Naive thymus-derived CD8-positive, alpha-beta T cell (primary cell): ENCODE data around the gene HIF1AN. TPM values are rescaled to one million over a fixed set of nuclear protein-coding genes. Genes with fewer than 3 reads are reported as not detected.
A peak's percentile ranks its signal among the peaks of the same experiment; 100 is the strongest.

ENCODE experiments used
- ATAC-seq, 2 donors: fragments of 150-1000 bp; cut with Tn5 transposase in 1 of 2; sonication (Bioruptor Pico), chemical (Tn5 transposase) in 1 of 2; 1 replicate in 1 of 2; 2 replicates in 1 of 2; pipeline ENCODE4 v1.10.0; 2021; ENCODE audit warnings: mild to moderate bottlenecking in 2 of 2, moderate library complexity in 2 of 2
- POLR2A ChIA-PET: fragments of 350-600 bp; sonication (Branson Sonifier 250); formaldehyde crosslinking; loops from one replicate; lab custom pipeline; 2021; ENCODE audit warnings: antibody characterized with exemption; lab: Charles Lee
- DNase-seq, 10 donors: peaks; one replicate each; pipeline versions ENCODE4 v3.0.0 to v3.0.0-alpha.2; 2020 to 2022
- H3K27ac Mint-ChIP-seq, 10 donors: one replicate each; pipeline ENCODE4 v1.8.0; 2020 to 2022; ENCODE audit warnings: mild to moderate bottlenecking in 10 of 10, mixed read lengths in 10 of 10, moderate library complexity in 4 of 10, inconsistent platforms in 1 of 10
- H3K27me3 Mint-ChIP-seq, 5 donors: one replicate each; pipeline ENCODE4 v1.8.0; 2021 to 2022; ENCODE audit warnings: mixed read lengths in 5 of 5
- H3K36me3 Mint-ChIP-seq, 3 donors: one replicate each; pipeline ENCODE4 v1.8.0; 2020 to 2022; ENCODE audit warnings: mixed read lengths in 3 of 3, mild to moderate bottlenecking in 2 of 3, inconsistent platforms in 1 of 3
- H3K4me1 Mint-ChIP-seq, 4 donors: one replicate each; pipeline ENCODE4 v1.8.0; 2021 to 2022; ENCODE audit warnings: mixed read lengths in 4 of 4
- H3K4me3 Mint-ChIP-seq, 10 donors: one replicate each; pipeline ENCODE4 v1.8.0; 2020 to 2022; ENCODE audit warnings: mild to moderate bottlenecking in 10 of 10, mixed read lengths in 10 of 10, moderate library complexity in 6 of 10, inconsistent platforms in 1 of 10
- H3K9me3 Mint-ChIP-seq, 9 donors: one replicate each; pipeline ENCODE4 v1.8.0; 2020 to 2022; ENCODE audit warnings: mixed read lengths in 9 of 9, mild to moderate bottlenecking in 3 of 9, inconsistent platforms in 1 of 9, moderate library complexity in 1 of 9
- polyA plus RNA-seq, 3 donors: library from polyadenylated mRNA; unstranded; fragments of 300-500 nt; fragmentation: Illumina TruSeq; gene quantifications; one replicate each; pipeline ENCODE4 v1.2.3, GENCODE V29; 2021
- total RNA-seq, 8 experiments: library from RNA in 2 of 8; stranded (reverse) in 2 of 8; gene quantifications; one replicate each; pipeline ENCODE4 v1.2.3 and lab custom pipeline; 2021 to 2026

The HIF1AN gene
- total and polyA plus RNA-seq, 5 experiments from 2014 or later, result 24.7 to 65.3 (median 28.6) TPM

DNA sequence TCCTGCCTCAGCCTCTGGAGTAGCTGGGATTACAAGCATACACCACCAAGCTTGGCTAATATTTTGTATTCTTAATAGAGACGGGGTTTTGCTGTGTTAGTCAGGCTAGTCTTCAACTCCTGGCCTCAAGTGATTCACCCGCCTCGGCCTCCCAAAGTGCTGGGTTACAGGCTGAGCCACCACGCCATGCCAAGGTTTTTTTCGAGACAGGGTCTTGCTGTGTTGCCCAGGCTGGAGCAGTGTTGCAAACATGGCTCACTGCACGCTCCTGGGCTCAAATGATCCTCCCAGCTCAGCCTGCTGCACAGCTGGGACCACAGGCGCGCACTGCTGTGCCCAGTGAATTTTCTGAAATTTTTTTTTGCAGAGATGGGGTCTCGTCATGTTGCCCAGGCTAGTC is 12.8 kb upstream of the HIF1AN start:
- no peak overlapping the region for H3K27ac Mint-ChIP-seq
- ATAC-seq (no peak), DNase-seq (no peak)
- no peak overlapping the region for H3K4me3 Mint-ChIP-seq
- H3K4me1 Mint-ChIP-seq, result peaks cover 11 to 46% (median 30%) of the 10 kb centered on the region in 4 donors
- POLR2A ChIA-PET, result interaction anchor here (1.1 kb wide), 1 partner anchor 13 kb away, joined by 4 read pairs; the partner anchor contains the start of gene HIF1AN
- no peaks in the 10 kb centered on the region for H3K27me3 Mint-ChIP-seq
- no peaks in the 10 kb centered on the region for H3K9me3 Mint-ChIP-seq
- H3K36me3 Mint-ChIP-seq, result peaks cover 0 to 57% (median 13%) of the 10 kb centered on the region in 3 donors

DNA sequence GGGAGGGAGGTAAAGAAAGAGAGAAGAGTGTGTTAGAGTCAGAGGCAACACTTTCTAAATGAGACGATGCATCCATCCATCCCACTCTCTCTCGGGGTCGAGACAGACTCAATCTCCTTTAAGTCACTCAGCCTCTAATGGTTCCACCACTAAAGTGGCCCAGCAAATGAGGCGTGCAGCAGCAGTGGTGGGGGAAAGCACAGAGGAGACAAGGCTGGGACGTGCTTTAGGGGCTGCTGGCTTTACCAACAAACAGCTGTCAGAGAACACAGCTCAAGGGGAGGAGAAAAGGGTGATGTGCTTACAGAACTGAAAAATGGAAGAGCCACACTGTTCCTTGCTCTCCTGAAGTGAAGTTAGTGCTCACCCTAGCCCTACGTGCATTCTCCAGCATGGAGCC is 11.5 kb upstream of the HIF1AN start:
- peaks cover 9 to 45% (median 29%) of the 10 kb centered on the region in 4 donors for H3K4me1 Mint-ChIP-seq
- peaks cover 0 to 57% (median 13%) of the 10 kb centered on the region in 3 donors for H3K36me3 Mint-ChIP-seq
- no peaks in the 10 kb centered on the region for H3K9me3 Mint-ChIP-seq
- no peak overlapping the region for H3K4me3 Mint-ChIP-seq
- ATAC-seq (no peak), DNase-seq (no peak)
- POLR2A ChIA-PET, result no interaction called here
- H3K27ac Mint-ChIP-seq, result peak overlapping the region in 4 of 10 donors; percentile 28 to 62 (median 50)
- H3K27me3 Mint-ChIP-seq, result no peaks in the 10 kb centered on the region

GRCh38 chr10:100524638-100525037 is 11.1 kb upstream of the HIF1AN start:
- POLR2A ChIA-PET, result interaction anchor here (0.7 to 1.3 kb wide), 4 partner anchors 11 to 178 kb away, joined by 3 to 4 read pairs (median 3); partner anchors contain the start of genes HIF1AN and SCD
- Mint-ChIP-seq H3K36me3 (peaks cover 2 to 57% (median 13%) of the 10 kb centered on the region in 3 donors), H3K4me3 (no peak overlapping the region), H3K27me3 (no peaks in the 10 kb centered on the region), H3K9me3 (no peaks in the 10 kb centered on the region), H3K4me1 (peaks cover 8 to 45% (median 30%) of the 10 kb centered on the region in 4 donors), H3K27ac (peak overlapping the region in 4 of 10 donors; percentile 44 to 87 (median 63))
- no peak for ATAC-seq
- no peak for DNase-seq

DNA sequence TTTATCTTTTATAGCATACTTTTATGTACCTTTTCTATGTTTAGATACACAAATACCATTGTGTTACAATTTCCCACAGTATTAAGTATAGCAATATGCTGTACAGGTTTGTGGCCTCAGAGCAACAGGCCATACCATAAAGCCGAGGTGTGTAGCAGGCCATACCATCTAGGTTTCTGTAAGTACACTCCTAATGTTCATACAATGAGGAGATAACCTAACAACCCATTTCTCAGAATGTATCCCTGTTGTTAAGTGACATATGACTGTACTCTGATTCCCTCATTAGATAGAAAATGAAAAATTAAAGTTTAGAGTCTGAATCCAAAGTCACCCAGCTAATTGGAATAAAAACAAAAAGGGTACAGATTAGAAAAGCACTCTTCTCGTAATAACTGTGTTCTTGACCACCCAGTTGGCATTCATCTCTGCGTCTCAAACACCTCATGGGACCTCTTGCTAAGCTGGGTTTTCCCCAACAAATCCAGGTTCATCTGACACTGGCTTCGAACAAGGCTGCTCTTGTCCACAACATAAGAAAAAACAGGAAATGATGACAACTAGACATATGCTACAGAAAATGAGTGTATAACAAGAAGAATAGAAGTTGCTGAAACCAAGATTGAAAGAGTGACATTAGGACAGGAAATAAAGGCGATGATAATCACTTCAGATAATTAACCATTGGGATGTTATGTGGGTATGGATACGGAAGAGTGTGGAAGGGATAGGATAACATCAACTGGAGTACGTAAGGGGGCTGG is 7.4 kb upstream of the HIF1AN start:
- Mint-ChIP-seq H3K27me3 (no peaks in the 10 kb centered on the region), H3K27ac (peak overlapping the region; percentile 92 to 100 (median 99)), H3K4me1 (peaks cover 13 to 52% (median 37%) of the 10 kb centered on the region in 4 donors), H3K9me3 (no peaks in the 10 kb centered on the region), H3K36me3 (peaks cover 4 to 43% (median 13%) of the 10 kb centered on the region in 3 donors), H3K4me3 (peak overlapping the region; percentile 92 to 100 (median 100))
- peak; percentile 29 to 68 for ATAC-seq
- DNase-seq, result peak in 1 of 10 donors; percentile 27
- POLR2A ChIA-PET, result interaction anchor here (1.2 to 2.9 kb wide), 3 partner anchors 7 to 19 kb away, joined by 3 to 16 read pairs (median 10); partner anchors contain the start of gene HIF1AN

DNA sequence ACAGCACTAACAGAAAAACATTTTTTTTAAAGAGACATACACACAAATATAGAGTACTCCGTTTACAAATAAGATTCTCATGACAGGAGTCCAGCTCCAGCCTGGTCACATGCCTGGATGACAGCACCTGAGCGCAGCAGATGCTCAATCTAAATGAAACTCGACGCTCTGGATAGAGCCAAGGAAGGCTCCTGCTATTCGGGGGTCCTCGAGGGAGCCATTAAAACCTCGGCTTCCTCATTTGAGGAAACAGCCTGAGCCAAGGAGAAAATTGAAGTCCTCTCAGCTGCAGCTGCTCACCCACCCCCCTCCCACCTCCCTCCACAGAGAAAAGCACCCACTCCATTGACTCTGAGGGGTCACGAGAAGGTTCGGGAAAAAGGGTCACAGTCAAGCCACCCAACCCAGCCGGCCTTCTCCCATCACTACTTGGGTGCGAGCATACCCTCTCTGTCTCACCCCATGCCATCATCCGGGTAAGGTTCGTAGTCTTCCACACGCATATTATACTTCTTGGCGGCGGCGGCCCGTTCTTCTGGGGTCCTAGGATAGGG is 6.7 kb upstream of the HIF1AN start:
- POLR2A ChIA-PET, result interaction anchor here (1.2 to 2.9 kb wide), 2 partner anchors 17 to 20 kb away, joined by 3 to 10 read pairs; no protein-coding TSS in a partner anchor
- ATAC-seq (peak in 1 of 2 donors; percentile 9), DNase-seq (peak in 1 of 10 donors; percentile 9)
- peaks cover 4 to 37% (median 7%) of the 10 kb centered on the region in 3 donors for H3K36me3 Mint-ChIP-seq
- H3K27ac Mint-ChIP-seq, result peak overlapping the region; percentile 92 to 100 (median 99)
- H3K9me3 Mint-ChIP-seq, result no peaks in the 10 kb centered on the region
- peak overlapping the region; percentile 92 to 100 (median 100) for H3K4me3 Mint-ChIP-seq
- H3K4me1 Mint-ChIP-seq, result peaks cover 13 to 52% (median 37%) of the 10 kb centered on the region in 4 donors
- no peaks in the 10 kb centered on the region for H3K27me3 Mint-ChIP-seq

DNA sequence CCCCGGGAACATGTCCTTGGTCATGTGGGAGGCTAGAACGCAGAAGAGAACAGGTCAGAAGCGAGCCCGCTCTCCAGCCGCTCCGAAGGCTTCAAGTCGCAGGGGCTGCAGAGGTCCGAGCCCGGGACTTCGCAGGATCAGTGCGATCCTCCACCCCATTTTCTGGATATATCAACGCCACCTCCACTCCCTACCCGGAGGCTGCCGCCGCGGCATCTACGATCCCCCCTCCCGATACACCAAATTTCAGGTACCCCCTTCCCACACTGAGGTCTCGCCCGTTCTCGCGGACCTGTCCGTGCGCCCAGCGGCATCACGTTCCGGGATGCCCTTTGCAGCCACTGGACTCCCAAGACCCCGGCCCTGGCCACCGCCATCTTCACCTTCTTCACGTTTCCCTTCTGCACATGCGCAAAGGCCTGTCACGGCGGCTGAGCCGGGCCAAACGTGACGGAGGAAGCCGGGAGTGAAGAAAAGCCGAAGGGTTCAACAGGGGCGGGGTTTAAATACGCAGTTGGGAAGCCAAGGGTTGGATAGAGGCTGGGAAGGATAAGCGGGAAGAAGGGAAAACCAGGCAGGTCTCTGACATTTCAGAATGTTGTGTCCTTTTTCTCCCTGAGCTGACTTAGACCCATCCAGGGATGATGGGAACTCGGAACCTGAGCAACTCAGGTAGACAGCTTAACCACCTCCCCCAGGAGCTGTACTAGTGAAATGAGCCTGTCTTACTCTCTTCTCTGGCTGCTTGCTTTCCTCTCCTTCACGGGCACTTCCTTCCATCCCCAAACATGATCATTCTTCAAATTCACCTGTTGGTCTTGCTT is 6.1 kb upstream of the HIF1AN start, which contains the start of gene NDUFB8:
TSS of gene NDUFB8 (minus strand) at position 397 of the 824 bp plus-strand sequence. CDS start at position 377, 20 bp downstream.
- H3K4me3 Mint-ChIP-seq, result peak within 1 kb of the TSS; percentile 92 to 100 (median 100)
- H3K27me3 Mint-ChIP-seq, result no peaks in the 10 kb centered on the region
- H3K36me3 Mint-ChIP-seq, result peaks cover 4 to 30% (median 6%) of the 10 kb centered on the region in 3 donors
- H3K9me3 Mint-ChIP-seq, result no peaks in the 10 kb centered on the region
- peak; percentile 81 to 89 for ATAC-seq
- DNase-seq, result peak; percentile 71 to 94 (median 86)
- peak within 1 kb of the TSS; percentile 92 to 100 (median 99) for H3K27ac Mint-ChIP-seq
- POLR2A ChIA-PET, result interaction anchor here (0.6 to 1.2 kb wide), 3 partner anchors 11 to 36 kb away, joined by 3 to 5 read pairs (median 3); no protein-coding TSS in a partner anchor
- peaks cover 12 to 54% (median 35%) of the 10 kb centered on the region in 4 donors for H3K4me1 Mint-ChIP-seq

- Mint-ChIP-seq H3K27ac (peak overlapping the region in 1 of 10 donors; percentile 59), H3K4me1 (peaks cover 14 to 34% (median 26%) of the 10 kb centered on the region in 4 donors), H3K4me3 (peak overlapping the region in 1 of 10 donors; percentile 42), H3K27me3 (no peaks in the 10 kb centered on the region), H3K36me3 (peaks cover 0 to 9% (median 4%) of the 10 kb centered on the region in 3 donors), H3K9me3 (no peaks in the 10 kb centered on the region)
- DNase-seq (no peak), ATAC-seq (no peak)
- POLR2A ChIA-PET, result no interaction called here
Measured at GRCh38 chr10:100531761-100532160, 4.0 kb upstream of the HIF1AN start.

- peak overlapping the region in 1 of 10 donors; percentile 25 for H3K27ac Mint-ChIP-seq
- POLR2A ChIA-PET, result no interaction called here
- ATAC-seq (no peak), DNase-seq (no peak)
- H3K9me3 Mint-ChIP-seq, result no peaks in the 10 kb centered on the region
- no peaks in the 10 kb centered on the region for H3K27me3 Mint-ChIP-seq
- peak overlapping the region in 3 of 10 donors; percentile 8 to 32 (median 15) for H3K4me3 Mint-ChIP-seq
- peaks cover 0 to 20% (median 1%) of the 10 kb centered on the region in 3 donors for H3K36me3 Mint-ChIP-seq
- H3K4me1 Mint-ChIP-seq, result peaks cover 15 to 32% (median 19%) of the 10 kb centered on the region in 4 donors
Measured at GRCh38 chr10:100534726-100535125, 1.0 kb upstream of the HIF1AN start.

DNA sequence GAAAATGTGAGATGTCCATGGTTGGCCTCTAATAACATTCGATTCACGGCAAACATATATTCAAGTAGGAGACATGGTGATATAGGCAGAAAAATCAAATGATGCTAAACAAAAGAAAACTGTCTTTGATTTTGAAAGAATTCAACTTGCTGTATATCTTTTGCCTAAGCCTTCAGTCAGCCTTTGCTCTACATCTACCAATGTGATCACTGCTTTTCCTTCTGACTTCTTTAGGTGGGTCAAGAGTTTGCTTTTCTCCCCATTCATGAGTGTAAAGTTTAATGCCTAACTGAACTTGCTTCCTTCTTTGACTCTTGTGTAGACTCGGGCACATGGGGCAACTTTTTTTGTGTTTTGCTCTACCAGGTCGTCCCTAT is 417 bp upstream of the HIF1AN start:
- Mint-ChIP-seq H3K27ac (no peak overlapping the region), H3K27me3 (no peaks in the 10 kb centered on the region), H3K9me3 (no peaks in the 10 kb centered on the region), H3K36me3 (peaks cover 0 to 23% (median 0%) of the 10 kb centered on the region in 3 donors), H3K4me1 (peaks cover 9 to 27% (median 14%) of the 10 kb centered on the region in 4 donors), H3K4me3 (no peak overlapping the region)
- DNase-seq, result no peak
- ATAC-seq, result peak; percentile 4 to 9
- POLR2A ChIA-PET, result interaction anchor here (0.6 to 1.6 kb wide), 13 partner anchors 8 to 397 kb away, joined by 3 to 16 read pairs (median 5); no protein-coding TSS in a partner anchor

GRCh38 chr10:100537475-100537874 is 1.7 kb downstream of the HIF1AN start:
- POLR2A ChIA-PET, result interaction anchor here (0.6 kb wide), 1 partner anchor 95 kb away, joined by 3 read pairs; no protein-coding TSS in a partner anchor
- H3K9me3 Mint-ChIP-seq, result no peaks in the 10 kb centered on the region
- ATAC-seq (no peak), DNase-seq (no peak)
- H3K4me3 Mint-ChIP-seq, result peak overlapping the region in 1 of 10 donors; percentile 54
- peak overlapping the region in 5 of 10 donors; percentile 15 to 36 (median 23) for H3K27ac Mint-ChIP-seq
- H3K36me3 Mint-ChIP-seq, result peaks cover 0 to 43% (median 2%) of the 10 kb centered on the region in 3 donors
- no peaks in the 10 kb centered on the region for H3K27me3 Mint-ChIP-seq
- H3K4me1 Mint-ChIP-seq, result peaks cover 11 to 34% (median 16%) of the 10 kb centered on the region in 4 donors

DNA sequence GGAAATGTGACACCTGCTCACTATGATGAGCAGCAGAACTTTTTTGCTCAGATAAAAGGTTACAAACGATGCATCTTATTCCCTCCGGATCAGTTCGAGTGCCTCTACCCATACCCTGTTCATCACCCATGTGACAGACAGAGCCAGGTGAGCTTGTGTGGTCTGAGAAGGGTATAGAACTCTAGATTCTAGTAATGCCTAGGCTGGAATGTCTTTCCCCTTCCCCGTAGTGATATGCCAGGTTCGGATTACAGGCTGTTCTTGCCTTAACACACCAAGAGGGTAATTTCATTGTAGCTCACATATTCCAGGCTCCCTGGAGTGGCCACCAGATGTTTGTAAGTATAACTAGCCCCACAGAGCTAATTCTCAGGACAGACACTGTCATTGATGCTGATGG is 9.2 kb downstream of the HIF1AN start:
- H3K9me3 Mint-ChIP-seq, result no peaks in the 10 kb centered on the region
- no peaks in the 10 kb centered on the region for H3K27me3 Mint-ChIP-seq
- no peak overlapping the region for H3K27ac Mint-ChIP-seq
- no peak overlapping the region for H3K4me3 Mint-ChIP-seq
- POLR2A ChIA-PET, result interaction anchor here (1.0 kb wide), 1 partner anchor 9 kb away, joined by 3 read pairs; no protein-coding TSS in a partner anchor
- peaks cover 0 to 96% (median 24%) of the 10 kb centered on the region in 3 donors for H3K36me3 Mint-ChIP-seq
- H3K4me1 Mint-ChIP-seq, result peaks cover 6 to 14% (median 7%) of the 10 kb centered on the region in 4 donors
- DNase-seq (no peak), ATAC-seq (no peak)
